SK-N-SH (cell line): ENCODE measurements around the gene GNE.

ENCODE experiments used
- EZH2phosphoT487 ChIP-seq: fragments of 200-600 bp; sonication (generic); IDR thresholded peaks from 2 replicates; pipeline ENCODE4 v1.6.1; 2017; ENCODE audit warnings: low read depth, mixed run types, mild to moderate bottlenecking, antibody characterized with exemption, moderate library complexity, borderline replicate concordance
- GABPA ChIP-seq: IDR thresholded peaks from 2 replicates; pipeline ENCODE4 v1.4.0; 2012; ENCODE audit warnings: low read depth, mild to moderate bottlenecking
- GATA2 ChIP-seq: sonication (generic); formaldehyde crosslinking; IDR thresholded peaks from 2 replicates; pipeline ENCODE4 v1.5.0; 2020; ENCODE audit warnings: mild to moderate bottlenecking, missing genetic modification reagents
- MAX ChIP-seq: IDR thresholded peaks from 2 replicates; pipeline ENCODE4 v1.4.0; 2012; ENCODE audit warnings: low read depth
- POLR2AphosphoS5 ChIP-seq: IDR thresholded peaks from 2 replicates; pipeline ENCODE4 v1.6.1; 2012; ENCODE audit warnings: low read depth, low read length
- SIN3A ChIP-seq: IDR thresholded peaks from 2 replicates; pipeline ENCODE4 v1.6.1; 2012; ENCODE audit warnings: low read depth, mild to moderate bottlenecking, low read length, moderate library complexity, borderline replicate concordance
- TAF1 ChIP-seq: IDR thresholded peaks from 2 replicates; pipeline ENCODE4 v1.6.1; 2012; ENCODE audit warnings: low read depth, mild to moderate bottlenecking, low read length, moderate library complexity, borderline replicate concordance
- USF2 ChIP-seq: fragments of 150-350 bp; IDR thresholded peaks from 2 replicates; pipeline ENCODE4 v1.6.1; 2017; ENCODE audit warnings: antibody characterized with exemption, low read length, low read depth, borderline replicate concordance
- TF ChIP-seq, protein P1 (sequence below): fragments of 200-600 bp; sonication (generic); IDR thresholded peaks from 2 replicates; pipeline ENCODE4 v1.6.1; 2017; ENCODE audit warnings: antibody characterized with exemption, mild to moderate bottlenecking, moderate library complexity
- TF ChIP-seq, protein P2 (sequence below): IDR thresholded peaks from 2 replicates; pipeline ENCODE4; 2012

GRCh38 chr9:36247356-36247755, 10.9 kb downstream of the GNE start:
- TF ChIP-seq POLR2AphosphoS5 (no peak), USF2 (no peak), TAF1 (no peak), GABPA (no peak), EZH2phosphoT487 (no peak), GATA2 (CRISPR knock-in tag) (no peak), SIN3A (no peak), MAX (no peak)
- TF ChIP-seq, protein P1, sequence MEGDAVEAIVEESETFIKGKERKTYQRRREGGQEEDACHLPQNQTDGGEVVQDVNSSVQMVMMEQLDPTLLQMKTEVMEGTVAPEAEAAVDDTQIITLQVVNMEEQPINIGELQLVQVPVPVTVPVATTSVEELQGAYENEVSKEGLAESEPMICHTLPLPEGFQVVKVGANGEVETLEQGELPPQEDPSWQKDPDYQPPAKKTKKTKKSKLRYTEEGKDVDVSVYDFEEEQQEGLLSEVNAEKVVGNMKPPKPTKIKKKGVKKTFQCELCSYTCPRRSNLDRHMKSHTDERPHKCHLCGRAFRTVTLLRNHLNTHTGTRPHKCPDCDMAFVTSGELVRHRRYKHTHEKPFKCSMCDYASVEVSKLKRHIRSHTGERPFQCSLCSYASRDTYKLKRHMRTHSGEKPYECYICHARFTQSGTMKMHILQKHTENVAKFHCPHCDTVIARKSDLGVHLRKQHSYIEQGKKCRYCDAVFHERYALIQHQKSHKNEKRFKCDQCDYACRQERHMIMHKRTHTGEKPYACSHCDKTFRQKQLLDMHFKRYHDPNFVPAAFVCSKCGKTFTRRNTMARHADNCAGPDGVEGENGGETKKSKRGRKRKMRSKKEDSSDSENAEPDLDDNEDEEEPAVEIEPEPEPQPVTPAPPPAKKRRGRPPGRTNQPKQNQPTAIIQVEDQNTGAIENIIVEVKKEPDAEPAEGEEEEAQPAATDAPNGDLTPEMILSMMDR, result no peak
- TF ChIP-seq, protein P2, sequence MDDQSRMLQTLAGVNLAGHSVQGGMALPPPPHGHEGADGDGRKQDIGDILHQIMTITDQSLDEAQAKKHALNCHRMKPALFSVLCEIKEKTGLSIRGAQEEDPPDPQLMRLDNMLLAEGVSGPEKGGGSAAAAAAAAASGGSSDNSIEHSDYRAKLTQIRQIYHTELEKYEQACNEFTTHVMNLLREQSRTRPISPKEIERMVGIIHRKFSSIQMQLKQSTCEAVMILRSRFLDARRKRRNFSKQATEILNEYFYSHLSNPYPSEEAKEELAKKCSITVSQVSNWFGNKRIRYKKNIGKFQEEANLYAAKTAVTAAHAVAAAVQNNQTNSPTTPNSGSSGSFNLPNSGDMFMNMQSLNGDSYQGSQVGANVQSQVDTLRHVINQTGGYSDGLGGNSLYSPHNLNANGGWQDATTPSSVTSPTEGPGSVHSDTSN, result no peak
